Posterior cingulate gyrus (tissue), 11 donors: Measurements from ENCODE around the gene PRKRA.
"Not testable (repeated sequence)": the region's sequence is repeated elsewhere in the genome, so short reads cannot be mapped to it uniquely, and the experiment has no call there.

ENCODE experiments used
- DNase-seq, 10 donors: peaks; one replicate each; pipeline versions ENCODE4 v3.0.0 to v3.0.0-alpha.2; 2020 to 2021; ENCODE audit warnings: mixed read lengths in 3 of 10
- intact Hi-C: fragments of 100-400 bp; cut with DNase I; formaldehyde crosslinking; loops from one replicate; pipeline ENCODE4 v1.15.1; 2023

PRKRA gene

GRCh38 chr2:178450774-178451525 lies at the start of gene PRKRA, which contains the start of gene PJVK:
Gene PRKRA (minus strand): TSS chr2:178451175. CDS start chr2:178451030, 145 bp downstream.
Gene PJVK (plus strand): TSS chr2:178451378. CDS start chr2:178453410, 2,032 bp downstream.
- intact Hi-C loops = loop anchor here (1.0 kb wide), 1 partner anchor 27 kb away; the partner anchor contains the start of gene FKBP7
- peak; percentile 96 to 100 (median 98) for DNase-seq

GRCh38 chr2:178499640-178500039 lies 48.7 kb upstream of the PRKRA start:
- DNase-seq = no peak
- intact Hi-C loops = no loop called here

DNA sequence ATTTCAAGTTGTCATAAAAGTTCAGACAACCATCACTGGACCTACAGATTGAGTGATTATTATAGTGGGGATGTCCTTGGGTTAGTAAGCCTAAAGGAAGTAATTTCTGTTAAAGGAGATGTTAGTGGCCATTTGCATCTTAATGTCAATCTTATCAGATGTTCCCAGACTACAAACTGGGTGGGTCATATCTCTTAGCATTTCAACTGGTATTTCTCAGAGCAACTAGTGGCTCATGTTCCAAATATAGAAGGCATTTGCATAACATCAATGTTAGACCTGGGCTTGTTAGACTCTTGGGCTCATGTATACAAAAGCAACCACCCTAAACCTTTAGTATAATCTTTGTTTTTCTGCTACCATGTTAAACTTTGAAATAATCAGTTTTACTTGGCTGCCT lies 47.2 kb upstream of the PRKRA start:
- DNase-seq = no peak
- intact Hi-C loops = no loop called here

GRCh38 chr2:178496049-178496448 lies 45.1 kb upstream of the PRKRA start:
- intact Hi-C loops = no loop called here
- DNase-seq = no peak

GRCh38 chr2:178491612-178492011 lies 40.6 kb upstream of the PRKRA start:
- intact Hi-C loops = no loop called here
- no peak for DNase-seq

GRCh38 chr2:178485356-178485755 lies 34.4 kb upstream of the PRKRA start:
- intact Hi-C loops = no loop called here

GRCh38 chr2:178484245-178485041 lies 33.5 kb upstream of the PRKRA start:
- DNase-seq = peak in 2 of 10 donors; percentile 35 to 39
- intact Hi-C loops = no loop called here

More at GRCh38 chr2:178485356-178485755, 34.4 kb upstream of the PRKRA start:
- no peak for DNase-seq

GRCh38 chr2:178482437-178482836 lies 31.5 kb upstream of the PRKRA start:
- intact Hi-C loops = no loop called here
- DNase-seq = no peak

DNA sequence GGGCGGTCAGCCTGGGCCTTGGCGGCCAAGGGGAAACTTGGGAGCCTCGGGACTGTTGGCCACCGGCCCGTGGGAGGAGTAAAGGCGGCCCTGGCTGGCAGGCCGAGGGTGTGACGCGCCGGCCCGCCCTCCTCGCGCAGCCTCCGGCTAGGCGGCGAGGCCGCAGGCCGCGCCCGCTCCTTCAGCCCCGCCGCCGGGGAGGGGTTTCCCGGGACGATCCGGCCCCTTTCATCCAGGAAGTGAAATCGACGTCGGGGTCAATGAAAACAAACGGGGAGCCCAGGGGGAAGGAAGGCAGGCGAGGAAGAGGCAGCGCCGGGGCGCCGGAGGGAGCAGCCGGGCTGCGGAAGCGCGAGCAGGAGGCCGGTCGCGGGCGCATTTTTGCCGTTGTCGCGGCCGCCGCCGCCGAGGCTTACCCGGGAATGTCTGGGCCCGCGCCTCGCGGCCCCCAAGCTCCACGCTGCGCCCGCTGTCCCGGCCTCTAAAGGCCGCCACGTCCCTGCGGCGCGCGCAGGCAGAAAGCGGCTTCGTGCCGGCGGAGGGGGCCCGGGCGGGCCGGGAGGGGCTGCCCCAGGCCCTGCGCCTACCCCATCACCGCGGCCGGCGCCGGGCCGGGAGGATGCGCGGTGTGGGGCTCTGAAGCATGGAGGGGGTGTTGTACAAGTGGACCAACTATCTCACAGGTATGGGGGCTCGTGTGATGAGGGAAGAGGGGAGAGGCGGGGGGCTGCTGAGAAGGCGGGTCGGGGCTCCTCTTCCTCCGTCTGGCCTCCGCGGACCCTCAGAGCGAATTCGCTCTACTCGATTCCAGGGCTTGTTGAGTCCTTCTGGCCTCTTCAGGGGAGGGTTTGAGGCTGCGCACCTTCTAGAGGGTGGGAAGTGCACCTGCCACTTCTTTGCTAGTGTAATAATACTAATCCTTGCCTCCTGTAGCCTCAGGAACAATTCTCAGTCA lies 29.5 kb upstream of the PRKRA start, which contains the start of gene PLEKHA3:
PLEKHA3 (plus strand) TSS at position 231 of the 955 bp plus-strand sequence; CDS start at position 644, 413 bp downstream.
- peak; percentile 83 to 99 (median 90) for DNase-seq
- intact Hi-C loops = no loop called here

DNA sequence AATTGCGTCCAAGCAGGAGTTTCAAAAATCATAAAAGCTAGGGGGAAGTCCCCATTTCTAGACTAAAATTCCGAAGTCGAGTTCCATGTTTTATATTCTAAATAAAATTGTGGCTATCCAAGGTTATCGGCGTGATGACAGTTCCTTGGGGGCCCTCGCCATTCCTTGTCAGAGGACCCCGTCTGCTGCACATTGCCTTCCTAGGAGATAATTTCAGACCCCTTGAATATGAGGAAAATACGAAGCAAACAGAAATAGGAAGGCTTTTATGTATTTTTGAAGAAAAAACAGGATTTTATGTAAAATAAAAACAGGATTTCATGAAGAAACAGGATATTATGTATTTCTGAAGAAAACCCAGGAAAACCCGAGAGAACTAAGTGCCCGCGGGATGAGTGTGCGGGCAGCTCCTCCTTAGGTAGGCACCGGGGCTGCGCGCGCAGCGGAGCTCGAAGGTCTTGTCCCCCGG lies 28.8 kb upstream of the PRKRA start:
- intact Hi-C loops = no loop called here
- no peak for DNase-seq

DNA sequence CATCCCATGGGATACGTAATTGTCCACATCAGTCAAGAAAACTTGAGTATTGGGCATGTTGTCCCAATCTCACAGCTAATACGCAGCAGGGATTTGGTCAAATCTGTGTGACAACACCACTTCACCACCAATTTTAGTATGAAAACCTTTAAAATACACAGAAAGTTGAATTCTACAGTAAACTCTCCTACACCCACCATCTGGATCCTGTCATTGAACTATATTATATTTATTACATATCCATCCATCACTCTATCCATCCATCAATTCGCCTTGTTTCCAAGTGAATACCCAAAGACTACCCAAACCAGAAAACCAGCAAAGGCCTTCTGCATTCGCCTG lies 28.3 kb upstream of the PRKRA start:
- no peak for DNase-seq
- intact Hi-C loops = no loop called here

GRCh38 chr2:178478439-178479274 lies 27.7 kb upstream of the PRKRA start, which contains the start of gene FKBP7:
Gene FKBP7 (minus strand): TSS chr2:178478600. CDS start chr2:178478499, 101 bp downstream.
- peak; percentile 81 to 98 (median 91) for DNase-seq
- intact Hi-C loops = loop anchor here (1.0 kb wide), 1 partner anchor 27 kb away; the partner anchor contains the start of genes PJVK and PRKRA

DNA sequence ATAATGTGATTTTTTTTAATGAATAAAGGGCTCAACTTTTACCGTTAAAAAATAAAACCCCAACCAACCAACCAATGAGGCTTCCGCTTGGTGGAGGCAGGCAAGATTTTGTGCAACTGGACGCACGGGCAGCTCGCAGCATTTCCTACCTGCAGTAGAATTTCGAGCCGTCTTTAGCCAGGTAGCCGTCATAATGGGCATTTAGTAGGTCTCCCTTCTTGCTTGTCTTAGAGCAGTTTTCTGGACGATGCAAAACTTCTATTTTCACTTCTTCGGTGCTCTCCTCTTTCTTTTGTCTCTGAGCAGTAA lies 27.1 kb upstream of the PRKRA start:
- intact Hi-C loops = loop anchor here (1.0 kb wide), 1 partner anchor 27 kb away; the partner anchor contains the start of genes PJVK and PRKRA
- DNase-seq = no peak

DNA sequence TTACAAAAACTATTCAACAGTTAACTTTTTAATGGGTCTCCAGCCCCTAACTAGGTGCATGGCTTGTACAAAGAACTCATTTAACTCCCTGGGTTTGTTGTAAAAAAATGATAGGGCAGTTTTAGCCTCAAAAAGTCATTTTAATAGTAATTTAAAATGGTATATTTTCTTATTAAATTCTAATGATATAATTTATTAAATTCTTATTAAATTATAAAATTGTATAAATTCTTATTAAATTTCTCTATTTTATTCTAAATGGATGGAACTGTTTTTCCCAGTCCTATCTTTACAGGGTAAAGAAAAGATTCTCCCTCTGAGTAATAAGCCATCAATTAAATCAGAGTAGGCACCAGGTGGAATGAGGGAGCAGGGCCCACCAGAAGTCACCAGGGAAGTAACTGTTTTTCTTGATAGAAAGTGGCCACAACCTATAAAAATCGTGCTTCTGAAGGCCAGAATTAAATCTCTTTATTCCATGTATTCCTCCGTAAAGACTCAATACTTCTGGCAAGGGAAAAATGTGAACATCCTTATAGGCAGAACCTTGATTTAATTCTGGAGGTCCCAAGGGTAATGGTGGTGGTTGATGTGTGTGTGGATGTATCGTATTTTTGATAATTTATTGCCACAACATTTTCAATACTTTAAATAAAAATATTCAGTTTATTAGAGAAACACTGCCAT lies 26.6 kb upstream of the PRKRA start:
- DNase-seq = no peak
- intact Hi-C loops = loop anchor here (1.0 kb wide), 1 partner anchor 26 kb away; the partner anchor contains the start of genes PJVK and PRKRA

DNA sequence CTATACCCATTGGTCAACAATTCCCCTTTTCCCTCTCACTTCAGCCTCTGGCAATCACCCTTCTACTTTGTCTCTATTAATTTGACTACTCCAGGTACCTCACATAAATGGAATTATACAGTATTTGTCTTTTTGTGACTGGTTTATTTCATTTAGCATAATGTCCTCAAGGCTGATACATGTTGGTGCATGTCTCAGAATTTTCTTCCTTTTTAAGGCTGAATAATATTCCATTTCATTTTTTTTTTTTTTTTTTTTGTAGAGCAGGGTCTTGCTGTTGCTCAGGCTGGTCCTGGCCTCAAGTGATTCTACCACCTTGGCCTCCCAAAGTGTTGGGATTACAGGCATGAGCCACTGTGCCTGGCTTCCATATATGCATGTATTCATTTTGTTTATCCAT lies 25.5 kb upstream of the PRKRA start:
- no peak for DNase-seq
- intact Hi-C loops = no loop called here

DNA sequence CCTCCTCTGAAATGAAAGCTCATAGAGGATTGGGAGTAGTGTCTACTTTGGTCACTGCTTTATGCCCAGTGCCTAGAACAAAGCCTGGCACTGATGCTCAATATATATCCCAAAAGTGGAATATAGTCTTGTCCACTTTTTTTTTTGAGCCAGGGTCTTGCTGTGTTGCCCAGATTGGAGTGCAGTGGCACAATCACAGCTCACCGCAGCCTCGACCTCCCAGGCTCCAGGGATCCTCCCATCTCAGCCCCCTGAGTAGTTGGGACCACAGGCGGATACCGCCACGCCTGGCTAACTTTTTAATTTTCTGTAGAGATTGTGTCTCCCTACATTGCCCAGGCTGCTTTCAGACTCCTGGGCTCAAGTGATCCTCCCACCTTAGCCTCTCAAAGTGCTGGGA lies 23.6 kb upstream of the PRKRA start:
- DNase-seq = no peak
- intact Hi-C loops = no loop called here

DNA sequence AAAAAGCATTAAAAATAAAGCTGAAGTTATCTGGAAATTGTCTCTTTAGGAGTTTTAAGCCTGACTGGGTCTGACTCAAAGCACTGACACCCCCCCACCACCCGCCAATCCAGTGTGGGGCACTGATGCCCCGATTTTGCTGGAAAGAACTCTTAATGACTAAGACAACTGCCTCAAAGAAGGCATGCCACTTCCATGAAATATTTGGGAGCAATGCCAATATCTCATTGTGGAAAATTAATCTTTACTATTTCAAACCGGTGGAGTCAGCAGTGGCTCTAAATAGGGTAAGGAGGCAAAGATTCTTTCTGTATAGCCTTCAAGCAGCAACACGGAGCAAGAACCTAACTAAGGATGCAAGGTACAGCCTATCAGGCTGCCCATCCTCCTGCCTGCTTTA lies 23.0 kb upstream of the PRKRA start:
- intact Hi-C loops = no loop called here
- no peak for DNase-seq

DNA sequence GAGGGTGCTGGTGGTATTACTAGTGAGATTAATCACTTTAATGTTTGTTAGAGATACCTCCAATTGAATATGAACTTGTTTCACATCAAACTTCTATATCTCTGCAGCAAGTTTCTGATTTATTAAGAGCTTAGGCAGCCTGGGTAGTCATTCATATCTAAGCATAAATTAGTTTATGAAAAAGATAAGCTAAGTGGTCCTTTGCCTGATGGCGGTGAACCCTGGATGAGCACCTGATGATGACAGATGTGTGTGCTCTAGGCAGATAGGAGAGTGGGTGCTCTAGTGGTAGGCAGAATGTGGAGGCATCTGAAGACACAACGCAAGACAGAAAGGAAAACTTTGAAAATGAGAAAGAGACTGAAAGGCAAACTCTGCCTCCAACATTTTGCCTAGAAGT lies 22.4 kb upstream of the PRKRA start:
- DNase-seq = no peak
- intact Hi-C loops = no loop called here

- DNase-seq, intact Hi-C loops: not testable (repeated sequence)
These were observed 20.3 kb upstream of the PRKRA start for GRCh38 chr2:178471313-178471712.
